ENCODE measurements around the gene SORCS1. TPM values are rescaled to one million over a fixed set of nuclear protein-coding genes. Genes with fewer than 3 reads are reported as not detected.

SORCS1 gene
- polyA plus RNA-seq, 1 experiment = 0.02 TPM

GRCh38 chr10:106908225-106908624 lies 256.3 kb downstream of the SORCS1 start:
- no peaks in the 10 kb centered on the region for H3K27me3 ChIP-seq (ENCODE audit: control insufficient read depth, insufficient read depth, low read length)

GRCh38 chr10:106904209-106904608 lies 260.3 kb downstream of the SORCS1 start:
- no peaks in the 10 kb centered on the region for H3K27me3 ChIP-seq (ENCODE audit: control insufficient read depth, insufficient read depth, low read length)
- POLR2A ChIA-PET = no interaction called here
- no peak for DNase-seq (ENCODE audit: low read depth, low spot score)
- CTCF ChIA-PET = no interaction called here
- no peak for TF ChIP-seq CTCF (IDR thresholded peaks at IDR 0.05; ENCODE audit: low read depth, low read length)
- no peak overlapping the region for H3K4me3 ChIP-seq (ENCODE audit: low read depth, low read length)
- no peak overlapping the region for H3K27ac ChIP-seq (ENCODE audit: low read depth, low read length)
- H3K9me3 ChIP-seq (ENCODE audit: control insufficient read depth, insufficient read depth, low read length) = peaks cover 21% of the 10 kb centered on the region

More at GRCh38 chr10:106908225-106908624, 256.3 kb downstream of the SORCS1 start:
- TF ChIP-seq CTCF (IDR thresholded peaks at IDR 0.05; ENCODE audit: low read depth, low read length) = no peak
- Histone ChIP-seq H3K4me3 (ENCODE audit: low read depth, low read length) (no peak overlapping the region), H3K27ac (ENCODE audit: low read depth, low read length) (no peak overlapping the region), H3K9me3 (ENCODE audit: control insufficient read depth, insufficient read depth, low read length) (peaks cover 19% of the 10 kb centered on the region)
- no peak for DNase-seq (ENCODE audit: low read depth, low spot score)
- CTCF ChIA-PET = no interaction called here
- POLR2A ChIA-PET = no interaction called here

- POLR2A ChIA-PET = no interaction called here
- Histone ChIP-seq H3K27ac (ENCODE audit: low read depth, low read length) (no peak overlapping the region), H3K4me3 (ENCODE audit: low read depth, low read length) (no peak overlapping the region), H3K27me3 (ENCODE audit: control insufficient read depth, insufficient read depth, low read length) (no peaks in the 10 kb centered on the region), H3K9me3 (ENCODE audit: control insufficient read depth, insufficient read depth, low read length) (peaks cover 17% of the 10 kb centered on the region)
- no peak for DNase-seq (ENCODE audit: low read depth, low spot score)
- CTCF ChIA-PET = no interaction called here
- no peak for TF ChIP-seq CTCF (IDR thresholded peaks at IDR 0.05; ENCODE audit: low read depth, low read length)
Observed at GRCh38 chr10:106903180-106903579, 261.3 kb downstream of the SORCS1 start.

- Histone ChIP-seq H3K9me3 (ENCODE audit: control insufficient read depth, insufficient read depth, low read length) (peaks cover 13% of the 10 kb centered on the region), H3K4me3 (ENCODE audit: low read depth, low read length) (no peak overlapping the region), H3K27me3 (ENCODE audit: control insufficient read depth, insufficient read depth, low read length) (no peaks in the 10 kb centered on the region), H3K27ac (ENCODE audit: low read depth, low read length) (no peak overlapping the region)
- POLR2A ChIA-PET = no interaction called here
- DNase-seq (ENCODE audit: low read depth, low spot score) = no peak
- no peak for TF ChIP-seq CTCF (IDR thresholded peaks at IDR 0.05; ENCODE audit: low read depth, low read length)
- CTCF ChIA-PET = no interaction called here
Observed at GRCh38 chr10:106900016-106900652, 264.4 kb downstream of the SORCS1 start.

- H3K27ac ChIP-seq (ENCODE audit: low read depth, low read length) = no peak overlapping the region
- H3K4me3 ChIP-seq (ENCODE audit: low read depth, low read length) = no peak overlapping the region
- no peaks in the 10 kb centered on the region for H3K27me3 ChIP-seq (ENCODE audit: control insufficient read depth, insufficient read depth, low read length)
- H3K9me3 ChIP-seq (ENCODE audit: control insufficient read depth, insufficient read depth, low read length) = peaks cover 16% of the 10 kb centered on the region
- DNase-seq (ENCODE audit: low read depth, low spot score) = no peak
- CTCF ChIA-PET = no interaction called here
- no peak for TF ChIP-seq CTCF (IDR thresholded peaks at IDR 0.05; ENCODE audit: low read depth, low read length)
- POLR2A ChIA-PET = no interaction called here
Observed at GRCh38 chr10:106898446-106898845, 266.1 kb downstream of the SORCS1 start.

All from AG04450 (cell line).